GM12873 (cell line): ENCODE measurements around the gene GRIA1.

Source experiments
- CTCF ChIP-seq: IDR thresholded peaks from 2 replicates; pipeline ENCODE4 v1.5.1; 2012; ENCODE audit warnings: low read depth, mild to moderate bottlenecking, moderate library complexity, low read length, control low read depth; ENCODE audit not compliant: insufficient read depth; ENCODE audit errors: missing control alignments

GRIA1 gene

GRCh38 chr5:153515301-153515700 is 24.8 kb downstream of the GRIA1 start:
- TF ChIP-seq CTCF, result no peak

- TF ChIP-seq CTCF, result no peak
Observed at GRCh38 chr5:153516504-153517240, 26.2 kb downstream of the GRIA1 start.

DNA sequence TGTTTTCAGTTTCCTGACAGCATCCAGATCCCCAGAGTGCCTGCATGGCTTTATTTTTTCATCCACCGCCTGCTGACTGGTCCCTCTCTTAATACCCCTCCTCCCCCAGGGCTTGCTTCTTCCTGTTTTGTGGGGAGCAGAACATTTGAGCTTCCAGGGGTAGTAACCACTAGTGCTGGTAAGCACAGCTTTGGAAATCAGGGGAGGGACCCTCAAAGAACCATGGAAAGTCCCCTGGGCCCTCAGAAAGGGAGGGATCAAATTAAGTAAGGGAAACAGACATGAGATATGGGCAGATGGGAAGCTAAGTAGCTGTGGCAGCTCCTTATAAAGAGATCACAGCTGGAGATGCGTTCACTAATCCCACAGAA is 26.8 kb downstream of the GRIA1 start:
- TF ChIP-seq CTCF, result no peak

DNA sequence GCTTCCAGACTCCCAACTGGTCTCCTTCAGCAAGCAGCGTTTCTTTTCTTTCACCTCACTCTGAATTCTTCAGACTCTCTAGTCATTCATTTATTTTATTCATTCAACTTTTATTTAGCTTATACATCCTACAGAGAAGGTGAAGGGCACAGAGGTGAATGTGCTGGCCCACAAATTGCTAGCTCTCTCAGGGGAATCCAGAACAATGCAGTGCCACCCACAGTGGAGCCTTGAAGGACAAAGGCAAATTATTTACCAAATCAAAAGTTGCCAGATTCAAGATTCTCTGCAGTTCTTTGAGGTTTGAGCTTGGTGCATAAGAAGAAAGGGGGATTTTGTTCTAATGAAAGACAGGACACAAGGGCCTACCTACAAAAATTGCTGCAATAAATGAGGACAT is 29.7 kb downstream of the GRIA1 start:
- no peak for TF ChIP-seq CTCF

DNA sequence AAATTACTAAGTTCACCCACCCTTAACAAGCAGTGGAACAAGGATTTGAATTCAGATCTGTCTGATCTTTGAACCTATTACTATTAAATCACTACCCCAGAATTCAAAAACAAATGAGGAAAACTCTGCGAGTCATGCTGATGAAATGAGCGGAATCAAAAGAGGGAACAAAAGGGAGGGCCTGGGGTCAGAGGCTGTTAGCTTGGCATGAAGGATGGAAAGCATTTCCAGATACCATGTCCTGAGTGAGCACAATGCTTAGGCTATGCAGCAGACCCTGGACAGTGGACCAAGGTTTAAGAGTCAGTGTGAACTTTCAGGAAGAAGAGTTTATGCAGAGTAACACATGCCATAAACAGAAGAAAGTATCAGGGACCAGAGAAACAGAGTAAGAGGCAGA is 30.5 kb downstream of the GRIA1 start:
- no peak for TF ChIP-seq CTCF

DNA sequence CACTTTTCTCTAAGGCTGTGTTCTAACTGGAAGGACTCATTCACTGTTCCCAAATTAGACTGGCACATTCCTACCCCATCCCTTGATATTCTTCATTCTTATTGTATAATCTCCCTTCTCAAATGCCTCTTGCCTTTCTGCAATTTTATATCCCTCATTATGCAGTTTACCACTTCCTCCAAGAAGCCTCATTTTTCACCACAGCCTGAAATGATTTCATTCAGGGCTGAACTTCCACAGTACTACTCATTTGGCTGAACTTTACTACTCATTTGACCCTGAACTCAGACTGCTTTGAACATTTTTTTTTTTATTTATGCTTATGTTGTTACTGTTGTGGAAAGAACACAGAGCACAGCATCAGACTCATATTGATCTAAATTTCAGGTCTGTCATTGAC is 32.7 kb downstream of the GRIA1 start:
- no peak for TF ChIP-seq CTCF

DNA sequence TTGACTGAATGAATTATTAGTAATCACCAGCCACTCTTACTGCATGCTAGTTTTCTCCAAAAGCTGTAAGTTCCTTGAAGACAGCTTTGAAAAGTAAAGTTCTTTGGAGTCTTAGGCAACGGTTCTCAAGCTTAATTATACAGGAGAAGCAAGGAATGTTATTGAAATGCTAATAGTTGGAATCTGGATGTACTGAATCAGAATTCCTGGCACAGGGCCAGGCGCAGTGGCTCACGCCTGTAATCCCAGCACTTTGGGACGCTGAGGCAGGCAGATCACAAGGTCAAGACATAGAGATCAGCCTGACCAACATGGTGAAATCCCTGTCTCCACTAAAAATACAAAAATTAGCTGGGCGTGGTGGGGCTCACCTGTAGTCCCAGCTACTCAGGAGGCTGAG is 33.4 kb downstream of the GRIA1 start:
- TF ChIP-seq CTCF, result no peak
